ENCODE data around the gene MBP.
A peak's percentile ranks its signal among the peaks of the same experiment; 100 is the strongest.

MBP gene

GRCh38 chr18:77110400-77110799, 22.2 kb downstream of the MBP start:
- TF ChIP-seq POLR2AphosphoS5 (IDR thresholded peaks at IDR 0.05; ENCODE audit: low read depth, low read length) (no peak), POLR2A (IDR thresholded peaks at IDR 0.05; ENCODE audit: low read depth, low read length) (no peak), TAF1 (IDR thresholded peaks at IDR 0.05; ENCODE audit: borderline replicate concordance, low read depth, low read length) (no peak)
- DNase-seq (ENCODE audit: insufficient read length): no peak
- no peak for FAIRE-seq

GRCh38 chr18:77109648-77110019, 22.9 kb downstream of the MBP start:
- DNase-seq (ENCODE audit: insufficient read length): no peak
- TF ChIP-seq POLR2AphosphoS5 (IDR thresholded peaks at IDR 0.05; ENCODE audit: low read depth, low read length): no peak
- no peak for TF ChIP-seq TAF1 (IDR thresholded peaks at IDR 0.05; ENCODE audit: borderline replicate concordance, low read depth, low read length)
- TF ChIP-seq POLR2A (IDR thresholded peaks at IDR 0.05; ENCODE audit: low read depth, low read length): no peak
- FAIRE-seq: no peak

GRCh38 chr18:77108821-77109647, 23.5 kb downstream of the MBP start:
- TF ChIP-seq POLR2AphosphoS5 (IDR thresholded peaks at IDR 0.05; ENCODE audit: low read depth, low read length) (no peak), POLR2A (IDR thresholded peaks at IDR 0.05; ENCODE audit: low read depth, low read length) (no peak), TAF1 (IDR thresholded peaks at IDR 0.05; ENCODE audit: borderline replicate concordance, low read depth, low read length) (no peak)
- no peak for FAIRE-seq

GRCh38 chr18:77108001-77108692, 24.4 kb downstream of the MBP start:
- FAIRE-seq (peak; percentile 96), DNase-seq (ENCODE audit: insufficient read length) (no peak)
- TF ChIP-seq TAF1 (IDR thresholded peaks at IDR 0.05; ENCODE audit: borderline replicate concordance, low read depth, low read length): no peak
- no peak for TF ChIP-seq POLR2AphosphoS5 (IDR thresholded peaks at IDR 0.05; ENCODE audit: low read depth, low read length)
- TF ChIP-seq POLR2A (IDR thresholded peaks at IDR 0.05; ENCODE audit: low read depth, low read length): no peak

More at GRCh38 chr18:77108821-77109647, 23.5 kb downstream of the MBP start:
- DNase-seq (ENCODE audit: insufficient read length): no peak

- no peak for TF ChIP-seq POLR2A (IDR thresholded peaks at IDR 0.05; ENCODE audit: low read depth, low read length)
- TF ChIP-seq POLR2AphosphoS5 (IDR thresholded peaks at IDR 0.05; ENCODE audit: low read depth, low read length): no peak
- TF ChIP-seq TAF1 (IDR thresholded peaks at IDR 0.05; ENCODE audit: borderline replicate concordance, low read depth, low read length): no peak
- FAIRE-seq (peak; percentile 54), DNase-seq (ENCODE audit: insufficient read length) (no peak)
Measured at GRCh38 chr18:77107292-77107691, 25.3 kb downstream of the MBP start.

- FAIRE-seq (peak; percentile 73), DNase-seq (ENCODE audit: insufficient read length) (no peak)
- TF ChIP-seq POLR2AphosphoS5 (IDR thresholded peaks at IDR 0.05; ENCODE audit: low read depth, low read length): no peak
- TF ChIP-seq POLR2A (IDR thresholded peaks at IDR 0.05; ENCODE audit: low read depth, low read length): no peak
- TF ChIP-seq TAF1 (IDR thresholded peaks at IDR 0.05; ENCODE audit: borderline replicate concordance, low read depth, low read length): no peak
Measured at GRCh38 chr18:77106331-77106730, 26.3 kb downstream of the MBP start.

GRCh38 chr18:77105680-77106079, 26.9 kb downstream of the MBP start:
- peak; percentile 50 for FAIRE-seq
- no peak for DNase-seq (ENCODE audit: insufficient read length)
- TF ChIP-seq POLR2AphosphoS5 (IDR thresholded peaks at IDR 0.05; ENCODE audit: low read depth, low read length): no peak
- no peak for TF ChIP-seq TAF1 (IDR thresholded peaks at IDR 0.05; ENCODE audit: borderline replicate concordance, low read depth, low read length)
- TF ChIP-seq POLR2A (IDR thresholded peaks at IDR 0.05; ENCODE audit: low read depth, low read length): no peak

GRCh38 chr18:77105028-77105427, 27.6 kb downstream of the MBP start:
- FAIRE-seq: no peak
- no peak for TF ChIP-seq TAF1 (IDR thresholded peaks at IDR 0.05; ENCODE audit: borderline replicate concordance, low read depth, low read length)
- TF ChIP-seq POLR2A (IDR thresholded peaks at IDR 0.05; ENCODE audit: low read depth, low read length): no peak
- TF ChIP-seq POLR2AphosphoS5 (IDR thresholded peaks at IDR 0.05; ENCODE audit: low read depth, low read length): no peak
- DNase-seq (ENCODE audit: insufficient read length): no peak

GRCh38 chr18:77103991-77104531, 28.5 kb downstream of the MBP start:
- FAIRE-seq (no peak), DNase-seq (ENCODE audit: insufficient read length) (no peak)
- TF ChIP-seq POLR2A (IDR thresholded peaks at IDR 0.05; ENCODE audit: low read depth, low read length) (no peak), TAF1 (IDR thresholded peaks at IDR 0.05; ENCODE audit: borderline replicate concordance, low read depth, low read length) (no peak), POLR2AphosphoS5 (IDR thresholded peaks at IDR 0.05; ENCODE audit: low read depth, low read length) (no peak)

- no peak for DNase-seq (ENCODE audit: insufficient read length)
- no peak for TF ChIP-seq POLR2AphosphoS5 (IDR thresholded peaks at IDR 0.05; ENCODE audit: low read depth, low read length)
- TF ChIP-seq POLR2A (IDR thresholded peaks at IDR 0.05; ENCODE audit: low read depth, low read length): no peak
- no peak for TF ChIP-seq TAF1 (IDR thresholded peaks at IDR 0.05; ENCODE audit: borderline replicate concordance, low read depth, low read length)
- FAIRE-seq: no peak
Measured at GRCh38 chr18:77103187-77103850, 29.3 kb downstream of the MBP start.

Measured in GM12892 (cell line).